ENCODE measurements around the gene PSME1.

Gene PSME1

GRCh38 chr14:24137529-24138395 is 1.8 kb downstream of the PSME1 start:
- ChIA-PET POLR2A (interaction anchor here (0.6 to 2.4 kb wide), 5 partner anchors 9 to 33 kb away, joined by 3 to 28 read pairs (median 3); partner anchors contain the start of genes DCAF11 and NRL), CTCF (interaction anchor here (0.7 to 4.9 kb wide), 12 partner anchors 8 to 79 kb away, joined by 3 to 37 read pairs (median 4); partner anchors contain the start of genes DCAF11, IRF9, NRL and PSME2)
- TF ChIP-seq CTCF (IDR thresholded peaks at IDR 0.05; ENCODE audit: control extremely low read depth, extremely low read depth, low read depth, missing control alignments), result no peak
- no peak for DNase-seq (ENCODE audit: extremely low spot score)

GRCh38 chr14:24138396-24139271 is 2.6 kb downstream of the PSME1 start:
- ChIA-PET CTCF (interaction anchor here (0.9 to 3.7 kb wide), 8 partner anchors 8 to 80 kb away, joined by 3 to 18 read pairs (median 4); partner anchors contain the start of genes DCAF11, IRF9, NRL and PSME2), POLR2A (interaction anchor here (0.6 to 2.0 kb wide), 3 partner anchors 12 to 32 kb away, joined by 3 to 7 read pairs (median 4); partner anchors contain the start of genes DCAF11 and NRL)
- DNase-seq (ENCODE audit: extremely low spot score), result no peak
- no peak for TF ChIP-seq CTCF (IDR thresholded peaks at IDR 0.05; ENCODE audit: control extremely low read depth, extremely low read depth, low read depth, missing control alignments)

- DNase-seq (ENCODE audit: extremely low spot score), result no peak
- ChIA-PET POLR2A (interaction anchor here (1.7 to 2.0 kb wide), 2 partner anchors 11 to 24 kb away, joined by 4 to 7 read pairs; partner anchors contain the start of genes DCAF11 and NRL), CTCF (interaction anchor here (1.0 to 3.7 kb wide), 5 partner anchors 14 to 81 kb away, joined by 3 to 18 read pairs (median 4); partner anchors contain the start of genes DCAF11, IRF9 and NRL)
- no peak for TF ChIP-seq CTCF (IDR thresholded peaks at IDR 0.05; ENCODE audit: control extremely low read depth, extremely low read depth, low read depth, missing control alignments)
Measured at GRCh38 chr14:24139272-24139934, 3.4 kb downstream of the PSME1 start.

GRCh38 chr14:24141097-24141880 is 5.3 kb downstream of the PSME1 start, which contains the start of gene EMC9:
TSS of gene EMC9 (minus strand) at chr14:24141591. CDS start at chr14:24141304, 287 bp downstream.
- POLR2A ChIA-PET, result interaction anchor here (0.5 to 1.8 kb wide), 9 partner anchors 16 to 1628 kb away, joined by 3 to 16 read pairs (median 4); partner anchors contain the start of genes CHMP4A, DCAF11, IRF9 and NRL
- CTCF ChIA-PET, result interaction anchor here (0.7 to 3.7 kb wide), 16 partner anchors 10 to 187 kb away, joined by 3 to 18 read pairs (median 4); partner anchors contain the start of genes DCAF11, IRF9, NRL and TINF2
- TF ChIP-seq CTCF (IDR thresholded peaks at IDR 0.05; ENCODE audit: control extremely low read depth, extremely low read depth, low read depth, missing control alignments), result peak; percentile 13
- DNase-seq (ENCODE audit: extremely low spot score), result peak; percentile 95

GRCh38 chr14:24143511-24143910 is 7.5 kb downstream of the PSME1 start:
- CTCF ChIA-PET, result interaction anchor here (0.9 to 12.0 kb wide), 8 partner anchors 10 to 36 kb away, joined by 3 to 154 read pairs (median 3); partner anchors contain the start of genes DCAF11, IRF9 and NRL

More at GRCh38 chr14:24143511-24143910, 7.5 kb downstream of the PSME1 start:
- POLR2A ChIA-PET, result interaction anchor here (1.1 kb wide), 1 partner anchor 8 kb away, joined by 5 read pairs; the partner anchor contains the start of gene PSME1
- no peak for TF ChIP-seq CTCF (IDR thresholded peaks at IDR 0.05; ENCODE audit: control extremely low read depth, extremely low read depth, low read depth, missing control alignments)
- no peak for DNase-seq (ENCODE audit: extremely low spot score)
